GM12873 (cell line): ENCODE measurements around the gene CREBBP.

Experiments used
- CTCF ChIP-seq: IDR thresholded peaks from 2 replicates; pipeline ENCODE4 v1.5.1; 2012; ENCODE audit warnings: low read depth, mild to moderate bottlenecking, moderate library complexity, low read length, control low read depth; ENCODE audit not compliant: insufficient read depth; ENCODE audit errors: missing control alignments

CREBBP gene

DNA sequence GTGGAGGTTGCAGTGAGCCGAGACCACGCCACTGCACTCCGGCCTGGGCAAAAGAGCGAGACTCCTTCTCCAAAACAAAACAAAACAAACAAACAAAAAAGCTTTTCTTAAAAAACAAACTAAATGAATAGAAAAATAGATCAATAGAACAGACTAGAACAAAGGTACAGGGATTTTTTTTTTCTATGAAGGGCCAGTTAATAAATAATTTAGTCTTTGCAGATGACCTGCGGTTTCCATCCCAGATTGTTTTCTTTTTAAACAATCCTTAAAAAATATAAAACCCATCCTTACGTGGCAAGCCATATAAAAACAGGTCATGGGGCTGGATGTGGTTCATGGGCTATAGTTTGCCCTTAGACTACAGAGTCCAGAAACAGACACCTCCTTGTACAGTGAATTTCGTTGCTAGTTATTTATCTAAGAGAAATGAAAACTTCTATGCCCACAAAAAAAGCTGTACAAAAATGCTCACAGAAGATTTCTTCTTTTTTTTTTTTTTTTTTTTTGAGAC is 45.4 kb downstream of the CREBBP start:
- no peak for TF ChIP-seq CTCF

GRCh38 chr16:3832668-3833067 is 47.8 kb downstream of the CREBBP start:
- TF ChIP-seq CTCF: no peak

DNA sequence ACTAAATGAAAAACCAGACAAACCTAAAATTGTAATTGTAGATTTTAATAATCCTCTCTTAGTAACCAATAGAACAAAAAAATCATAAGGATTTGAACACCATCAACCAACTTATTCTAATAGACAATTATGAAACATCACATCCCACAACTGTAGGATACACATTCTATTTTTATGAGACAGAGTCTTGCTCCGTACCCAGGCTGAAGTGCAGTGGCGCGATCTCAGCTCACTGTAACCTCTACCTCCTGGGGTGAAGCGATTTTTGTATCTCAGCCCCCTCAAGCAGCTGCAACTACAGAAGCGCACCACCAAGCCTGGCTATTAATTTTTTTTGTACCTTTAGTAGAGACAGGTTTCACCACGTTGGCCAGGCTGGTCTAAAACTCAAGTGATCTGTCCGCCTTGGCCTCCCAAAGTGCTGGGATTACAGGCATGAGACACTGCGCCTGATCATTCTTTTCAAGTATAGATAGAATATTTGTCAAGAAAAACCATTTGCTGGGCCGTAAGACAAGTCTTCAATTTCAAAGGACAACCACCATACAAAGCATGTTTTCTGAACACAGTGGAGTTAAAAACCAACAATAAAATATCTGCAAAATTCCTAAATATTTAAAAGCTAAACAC is 49.8 kb downstream of the CREBBP start:
- TF ChIP-seq CTCF: no peak

DNA sequence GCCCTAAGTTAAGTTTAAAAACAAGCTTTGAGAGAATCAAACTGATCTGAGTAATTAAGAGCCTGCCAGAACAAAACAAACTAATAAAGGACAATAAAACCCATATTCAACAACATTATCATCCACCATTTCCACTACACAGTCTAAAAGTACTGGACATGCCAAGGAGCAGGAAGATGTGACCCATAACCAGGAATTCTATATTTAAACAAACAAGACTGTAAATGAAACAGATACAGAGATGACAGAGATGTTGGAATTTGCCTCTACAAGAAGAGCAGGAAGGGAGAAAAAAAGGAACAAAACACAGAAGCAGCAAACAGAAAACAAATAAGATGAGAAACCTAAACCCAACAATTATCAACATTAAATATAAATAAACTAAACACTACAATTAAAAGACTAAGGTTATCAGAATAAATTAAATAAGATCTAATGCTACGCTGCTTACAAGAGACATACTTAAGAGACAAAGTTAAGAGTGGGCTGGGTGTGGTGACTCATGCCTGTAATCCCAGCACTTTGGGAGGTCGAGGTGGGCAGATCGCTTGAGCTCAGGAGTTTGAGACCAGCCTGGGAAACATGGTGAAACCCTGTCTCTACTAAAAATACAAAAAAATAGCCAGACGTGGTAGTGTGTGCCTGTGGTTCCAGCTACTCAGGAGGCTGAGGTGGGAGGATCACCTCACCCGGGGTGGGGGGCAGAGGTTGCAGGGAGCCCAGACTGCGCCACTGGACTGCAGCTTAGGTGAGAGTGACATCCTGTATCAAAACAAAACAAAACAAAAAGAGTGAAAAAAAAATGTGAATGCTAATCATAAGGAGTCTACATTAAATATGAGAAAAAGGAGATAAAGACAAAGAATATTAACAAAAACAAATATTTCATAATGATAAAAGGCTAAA is 50.6 kb downstream of the CREBBP start:
- no peak for TF ChIP-seq CTCF

GRCh38 chr16:3825940-3826339 is 54.6 kb downstream of the CREBBP start:
- TF ChIP-seq CTCF: no peak

GRCh38 chr16:3825103-3825502 is 55.4 kb downstream of the CREBBP start:
- no peak for TF ChIP-seq CTCF

DNA sequence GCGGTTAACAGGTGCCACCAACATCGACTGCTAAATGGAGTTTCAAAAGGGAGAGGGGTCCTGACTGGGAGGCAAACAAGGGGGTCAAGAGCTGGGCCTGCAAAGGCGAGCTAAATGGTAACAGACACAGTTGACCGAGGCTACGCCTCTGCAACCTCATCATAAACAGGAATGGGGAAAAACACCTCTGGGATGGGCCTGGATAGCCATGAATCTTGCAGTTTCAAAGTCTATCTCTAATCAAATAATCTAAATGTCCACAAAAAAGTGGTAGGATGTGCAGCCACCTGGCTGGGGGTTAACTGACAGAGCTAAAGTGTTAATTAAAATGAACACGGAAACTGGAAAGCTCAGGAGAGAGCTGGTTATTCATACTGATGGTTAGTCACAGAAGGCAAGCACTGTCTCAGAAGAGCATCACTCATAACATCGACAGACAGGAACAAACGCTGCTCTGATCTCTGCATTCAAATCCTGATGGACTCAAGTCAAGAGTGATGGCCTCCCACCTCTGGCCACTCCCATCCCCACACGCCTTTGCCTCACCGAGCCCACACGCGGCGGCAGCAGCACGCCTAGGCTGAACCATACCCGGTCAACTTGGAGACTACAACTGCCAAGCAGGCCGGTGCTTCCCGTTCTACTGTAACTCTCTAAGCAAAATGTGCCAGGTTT is 56.3 kb downstream of the CREBBP start:
- no peak for TF ChIP-seq CTCF
